HG02885 (cell line): ENCODE measurements around the gene SPPL2A.
"Not testable (repeated sequence)": the region's sequence is repeated elsewhere in the genome, so short reads cannot be mapped to it uniquely, and the experiment has no call there.

ENCODE experiments used
- ATAC-seq: cut with Tn5 transposase; IDR thresholded peaks from one replicate; pipeline ENCODE4 v1.9.1; 2021; ENCODE audit warnings: mild to moderate bottlenecking; ENCODE audit not compliant: unreplicated experiment, poor library complexity

The SPPL2A gene, protein sequence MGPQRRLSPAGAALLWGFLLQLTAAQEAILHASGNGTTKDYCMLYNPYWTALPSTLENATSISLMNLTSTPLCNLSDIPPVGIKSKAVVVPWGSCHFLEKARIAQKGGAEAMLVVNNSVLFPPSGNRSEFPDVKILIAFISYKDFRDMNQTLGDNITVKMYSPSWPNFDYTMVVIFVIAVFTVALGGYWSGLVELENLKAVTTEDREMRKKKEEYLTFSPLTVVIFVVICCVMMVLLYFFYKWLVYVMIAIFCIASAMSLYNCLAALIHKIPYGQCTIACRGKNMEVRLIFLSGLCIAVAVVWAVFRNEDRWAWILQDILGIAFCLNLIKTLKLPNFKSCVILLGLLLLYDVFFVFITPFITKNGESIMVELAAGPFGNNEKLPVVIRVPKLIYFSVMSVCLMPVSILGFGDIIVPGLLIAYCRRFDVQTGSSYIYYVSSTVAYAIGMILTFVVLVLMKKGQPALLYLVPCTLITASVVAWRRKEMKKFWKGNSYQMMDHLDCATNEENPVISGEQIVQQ

DNA sequence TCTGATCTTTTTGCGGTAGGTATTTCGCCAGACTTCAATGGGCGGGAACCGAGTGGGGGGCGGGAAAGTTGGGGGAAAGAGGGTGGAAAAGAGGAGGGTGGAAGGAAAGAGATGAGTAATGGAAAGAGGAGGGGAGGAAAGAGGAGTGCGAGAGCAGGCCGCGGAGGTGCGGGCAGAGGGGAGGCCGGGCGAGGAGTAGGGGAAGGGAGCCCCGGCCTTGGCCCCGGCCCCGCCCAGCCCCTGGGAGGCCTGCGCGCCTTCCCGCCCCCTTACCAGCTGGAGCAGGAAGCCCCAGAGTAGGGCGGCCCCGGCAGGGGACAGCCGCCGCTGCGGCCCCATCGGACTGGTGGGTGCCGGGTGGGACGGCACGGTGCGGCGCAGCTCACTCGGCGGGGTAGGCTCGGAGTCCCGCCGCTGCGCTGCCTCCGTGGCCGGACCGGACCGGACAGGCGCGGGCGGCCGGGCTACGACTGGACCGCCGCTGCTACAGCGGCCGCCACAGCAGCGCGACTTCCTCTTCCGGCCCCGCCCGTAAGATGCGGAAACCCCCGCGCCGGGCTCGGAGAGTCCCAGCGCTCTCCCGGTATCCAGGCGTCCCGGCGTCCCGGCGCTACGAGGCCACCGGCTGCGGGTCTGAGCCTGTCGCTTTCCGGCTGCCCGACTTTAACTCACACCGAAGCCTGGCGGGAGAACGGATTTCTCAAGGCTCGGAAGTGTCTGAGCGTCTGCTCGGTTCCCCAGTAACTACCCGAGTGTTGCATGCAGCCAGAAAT is at the start of gene SPPL2A:
TSS of gene SPPL2A (minus strand) at position 512 of the 773 bp plus-strand sequence. CDS start at position 339, 173 bp downstream.
- peak; percentile 91 for ATAC-seq

DNA sequence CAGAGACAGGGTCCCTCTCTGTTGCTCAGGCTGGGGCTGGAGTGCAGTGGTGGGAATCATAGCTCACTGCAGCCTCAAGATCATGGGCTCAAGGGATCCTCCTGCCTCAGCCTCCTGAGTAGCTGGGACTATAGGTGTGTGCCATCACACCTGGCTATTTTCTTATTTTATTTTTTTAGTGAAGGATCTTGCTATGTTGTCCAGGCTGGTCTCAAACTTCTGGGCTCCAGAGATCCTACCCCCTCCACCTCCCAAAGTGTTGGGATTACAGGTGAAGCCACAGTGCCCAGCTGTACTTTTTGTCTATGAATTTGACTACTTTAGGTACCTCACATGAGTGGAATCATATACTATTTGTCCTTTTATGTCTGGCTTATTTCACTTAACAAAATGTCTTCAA is 49.1 kb upstream of the SPPL2A start:
- ATAC-seq: no peak

- no peak for ATAC-seq
Measured at GRCh38 chr15:50813865-50814264, 48.4 kb upstream of the SPPL2A start.

DNA sequence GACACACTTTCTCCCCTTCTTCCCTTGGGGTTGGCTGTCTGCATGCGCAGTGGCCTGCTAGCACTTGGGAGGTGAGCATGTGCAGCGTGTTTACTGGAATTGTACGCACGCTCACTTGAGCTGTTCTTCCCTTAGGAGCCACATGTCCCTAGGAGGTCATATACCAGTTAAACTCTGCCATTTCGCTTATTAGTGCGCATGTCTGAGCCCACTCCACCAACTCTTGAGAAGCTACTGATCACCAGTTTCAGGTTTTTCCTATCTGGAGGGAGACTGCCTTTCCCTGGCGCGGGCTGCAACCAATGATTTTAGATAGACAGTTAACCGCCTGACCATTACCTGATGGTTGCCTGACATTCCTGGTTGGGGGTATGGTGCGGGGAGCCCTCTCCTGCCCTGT is 47.6 kb upstream of the SPPL2A start:
- ATAC-seq: no peak

DNA sequence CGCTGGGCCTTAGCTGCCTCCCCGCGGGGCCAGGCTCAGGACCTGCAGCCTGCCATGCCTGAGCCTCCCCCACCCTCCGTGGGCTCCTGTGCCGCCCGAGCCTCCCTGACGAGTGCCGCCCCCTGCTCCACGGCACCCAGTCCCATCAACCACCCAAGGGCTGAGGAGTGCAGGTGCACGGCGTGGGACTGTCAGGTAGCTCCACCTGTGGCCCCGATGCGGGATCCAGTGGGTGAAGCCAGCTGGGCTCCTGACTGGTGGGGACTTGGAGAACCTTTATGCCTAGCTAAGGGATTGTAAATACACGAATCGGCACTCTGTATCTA is 46.6 kb upstream of the SPPL2A start:
- ATAC-seq: not testable (repeated sequence)

GRCh38 chr15:50811461-50812180 is 46.1 kb upstream of the SPPL2A start:
- ATAC-seq: not testable (repeated sequence)

- no peak for ATAC-seq
Measured at GRCh38 chr15:50810128-50810527, 44.6 kb upstream of the SPPL2A start.

DNA sequence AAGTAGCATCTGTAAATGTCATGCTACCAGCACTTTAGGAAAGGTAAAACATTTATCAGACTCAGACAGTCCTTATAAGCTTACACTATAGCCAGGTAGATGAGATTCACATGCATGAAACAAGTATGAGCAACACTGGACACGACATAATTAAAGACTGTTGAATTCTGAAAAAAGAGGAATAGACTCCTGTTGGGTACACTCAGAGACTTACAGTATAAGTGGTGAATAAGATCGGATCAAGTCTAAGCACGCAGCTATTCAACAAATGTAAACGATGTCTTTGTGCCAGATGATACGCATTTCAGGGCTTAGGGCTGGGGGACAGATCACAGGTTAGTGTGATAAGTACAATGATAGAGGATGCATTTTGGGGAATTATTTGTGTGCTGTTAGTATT is 43.2 kb upstream of the SPPL2A start:
- ATAC-seq: no peak

DNA sequence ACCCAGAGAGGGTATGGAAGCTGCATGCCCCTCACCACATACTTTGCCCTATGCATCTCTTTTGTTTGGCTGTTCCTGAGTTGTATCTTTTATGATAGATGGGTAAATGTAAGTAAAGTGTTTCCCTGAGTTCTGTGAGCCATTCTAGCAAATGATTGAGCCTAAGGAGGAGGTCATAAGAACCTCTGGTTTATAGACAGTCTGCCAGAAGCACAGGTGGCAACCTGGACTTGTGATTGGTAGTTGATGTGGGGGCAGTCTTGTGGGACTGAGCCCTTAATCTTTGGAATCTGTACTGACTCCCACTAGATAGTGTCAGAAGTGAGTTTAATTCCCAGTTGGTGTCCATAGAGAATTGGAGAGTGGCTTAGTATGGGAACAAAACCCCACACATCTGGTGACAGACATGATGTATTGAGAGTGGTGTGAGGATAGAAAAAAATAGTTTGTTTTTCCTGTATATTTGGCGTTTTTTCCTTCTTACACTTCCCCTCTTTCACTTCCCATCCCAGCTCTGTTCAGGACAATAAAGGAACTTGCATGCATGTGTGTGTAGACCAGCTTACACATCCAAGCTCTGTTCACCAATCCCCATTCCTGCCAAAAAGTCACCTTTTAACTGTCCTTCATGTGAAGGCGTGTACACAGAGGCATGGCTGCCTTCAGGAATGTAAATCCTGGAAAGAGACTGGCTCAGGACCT is 38.1 kb upstream of the SPPL2A start:
- ATAC-seq: no peak

GRCh38 chr15:50800715-50801114 is 35.2 kb upstream of the SPPL2A start:
- ATAC-seq: peak; percentile 54

GRCh38 chr15:50798684-50799083 is 33.2 kb upstream of the SPPL2A start:
- ATAC-seq: no peak

- no peak for ATAC-seq
Measured at GRCh38 chr15:50797926-50798325, 32.4 kb upstream of the SPPL2A start.

- no peak for ATAC-seq
Measured at GRCh38 chr15:50791486-50791885, 26.0 kb upstream of the SPPL2A start.

DNA sequence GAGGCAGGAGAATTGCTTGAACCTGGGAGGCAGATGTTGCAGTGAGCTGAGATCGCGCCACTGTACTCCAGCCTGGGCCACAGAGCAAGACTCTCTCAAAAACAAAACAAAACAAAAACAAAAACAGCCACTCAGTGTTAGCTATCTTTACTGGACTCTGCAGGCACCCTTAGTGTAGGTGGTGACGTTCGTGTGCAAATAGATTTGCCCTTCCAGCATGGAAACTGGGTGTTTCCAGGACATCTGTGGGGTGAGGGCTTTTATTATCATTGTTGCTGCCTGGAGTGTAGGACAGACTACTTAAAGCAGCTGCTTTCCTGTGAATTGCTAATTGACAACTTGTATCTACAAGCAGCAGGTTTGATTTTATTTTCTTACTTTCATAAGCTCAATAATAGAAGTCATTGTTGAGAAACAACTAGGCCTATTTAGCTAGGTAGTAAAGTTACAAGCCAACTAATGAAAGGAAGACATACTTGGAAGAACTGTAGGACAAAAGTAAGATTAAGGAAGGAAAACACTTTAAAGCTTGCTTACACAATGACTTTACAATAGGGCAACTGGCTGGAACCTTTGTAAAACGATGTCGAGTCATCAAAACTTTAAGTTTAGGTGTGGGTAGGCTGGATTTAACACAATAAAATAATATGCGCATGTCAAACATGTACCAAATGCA is 25.4 kb upstream of the SPPL2A start:
- ATAC-seq: no peak

GRCh38 chr15:50786871-50787270 is 21.4 kb upstream of the SPPL2A start:
- no peak for ATAC-seq

DNA sequence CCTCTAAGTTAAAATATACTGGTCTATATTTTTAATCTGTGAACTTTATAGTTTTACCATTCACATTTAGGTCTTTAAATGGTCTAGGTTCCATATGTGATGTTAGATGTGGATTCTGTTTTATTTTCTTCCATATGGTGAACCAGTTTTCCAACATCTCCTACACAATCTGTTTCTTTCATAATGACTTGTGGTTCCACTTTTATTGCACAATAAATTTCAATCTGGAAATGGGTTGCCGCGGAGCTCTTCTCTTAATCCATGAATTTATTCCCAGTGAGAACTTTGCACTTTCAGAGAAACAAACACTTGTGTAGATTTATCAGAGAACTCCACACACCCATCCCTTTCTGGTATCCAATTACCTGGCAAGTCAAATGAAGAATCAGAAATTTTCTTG is 20.9 kb upstream of the SPPL2A start:
- ATAC-seq: no peak

DNA sequence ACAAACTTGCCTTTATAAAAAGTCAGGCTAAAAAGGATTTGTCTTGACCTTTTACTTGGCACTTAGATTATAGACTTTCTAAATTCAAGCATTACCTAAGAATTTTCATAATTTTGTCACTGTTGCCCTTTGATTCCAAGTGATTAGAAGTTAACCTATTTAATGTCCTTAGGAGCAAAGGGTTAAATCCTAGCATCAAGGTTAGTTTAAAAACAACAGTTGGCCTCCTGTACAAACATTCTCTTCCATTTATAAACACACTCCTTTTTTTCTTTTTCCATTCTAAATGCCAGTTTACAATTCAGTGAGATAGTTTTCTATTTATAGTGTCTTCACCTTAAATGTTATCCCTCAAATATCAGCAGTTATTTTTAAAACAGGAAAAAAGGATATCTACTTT is 18.4 kb upstream of the SPPL2A start:
- ATAC-seq: no peak

- no peak for ATAC-seq
Measured at GRCh38 chr15:50783411-50783810, 17.9 kb upstream of the SPPL2A start.

- ATAC-seq: no peak
Measured at GRCh38 chr15:50778086-50778485, 12.6 kb upstream of the SPPL2A start.

GRCh38 chr15:50777042-50777441 is 11.5 kb upstream of the SPPL2A start:
- no peak for ATAC-seq
